IPS-NIHi7 (cell line): ENCODE measurements around the gene HPCA.

ENCODE experiments used
- DNase-seq: peaks from one replicate; pipeline ENCODE4 v3.0.0; 2012; ENCODE audit warnings: mixed read lengths; ENCODE audit errors: extremely low spot score

The HPCA gene

GRCh38 chr1:32931760-32932159 lies 45.5 kb downstream of the HPCA start:
- DNase-seq: no peak

- no peak for DNase-seq
Measured at GRCh38 chr1:32933742-32934322, 47.5 kb downstream of the HPCA start.

GRCh38 chr1:32934535-32934934 lies 48.2 kb downstream of the HPCA start:
- DNase-seq: no peak

GRCh38 chr1:32937061-32937460 lies 50.8 kb downstream of the HPCA start:
- no peak for DNase-seq

- no peak for DNase-seq
Measured at GRCh38 chr1:32939655-32940371, 53.5 kb downstream of the HPCA start.

- DNase-seq: no peak
Measured at GRCh38 chr1:32944180-32944579, 57.9 kb downstream of the HPCA start.
